ENCODE measurements around the gene KRT24. TPM values are rescaled to one million over a fixed set of nuclear protein-coding genes. Genes with fewer than 3 reads are reported as not detected.

The KRT24 gene
- total RNA-seq, 4 donors from 2014 or later = not detected

- no peaks in the 10 kb centered on the region for H3K9me3 ChIP-seq
- no peaks in the 10 kb centered on the region for H3K4me1 ChIP-seq
- H3K27ac ChIP-seq = no peak overlapping the region
- TF ChIP-seq POLR2A (IDR thresholded peaks at IDR 0.05) (no peak), CTCF (IDR thresholded peaks at IDR 0.05 in 4 of 5, conservative IDR thresholded peaks at IDR 0.05 in 1 of 5) (no peak)
- no peaks in the 10 kb centered on the region for H3K36me3 ChIP-seq
- H3K27me3 ChIP-seq = peaks cover 0 to 4% (median 0%) of the 10 kb centered on the region in 3 donors
- no peak for ATAC-seq
- DNase-seq = no peak
- intact Hi-C loops (cut with DNase I; ENCODE audit: low total_unique reads) (no loop called here), in situ Hi-C loops (cut with MboI; ENCODE audit: low sequenced_read_pairs in 4 of 4) (no loop called here)
- H3K4me3 ChIP-seq = no peak overlapping the region
Observed at GRCh38 chr17:40717776-40718175, 14.2 kb upstream of the KRT24 start.

DNA sequence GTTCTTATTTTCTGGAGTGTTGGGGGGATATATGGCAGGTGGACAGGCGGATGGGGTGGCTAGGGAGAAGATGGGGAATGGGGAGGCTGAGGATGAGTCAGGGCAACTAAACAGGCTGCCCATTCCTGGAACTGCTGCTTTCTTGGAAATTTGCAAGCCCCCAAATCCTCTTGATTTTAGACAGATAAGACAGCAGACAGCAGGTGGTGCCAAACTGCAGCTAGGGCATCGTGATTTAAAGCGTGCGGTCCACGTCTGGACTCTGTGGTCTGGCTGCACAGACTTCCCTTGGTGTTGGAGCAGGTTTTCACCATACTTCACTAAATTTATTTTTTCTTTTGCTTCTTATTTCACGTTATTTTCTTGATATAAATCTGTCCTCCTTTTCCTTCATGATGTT is 10.9 kb upstream of the KRT24 start:
- no peak overlapping the region for H3K4me3 ChIP-seq
- TF ChIP-seq POLR2A (IDR thresholded peaks at IDR 0.05) (no peak), CTCF (IDR thresholded peaks at IDR 0.05 in 4 of 5, conservative IDR thresholded peaks at IDR 0.05 in 1 of 5) (no peak)
- ATAC-seq (no peak), DNase-seq (no peak)
- in situ Hi-C loops (cut with MboI; ENCODE audit: low sequenced_read_pairs in 4 of 4) (no loop called here), intact Hi-C loops (cut with DNase I; ENCODE audit: low total_unique reads) (no loop called here)
- peaks cover 0 to 4% (median 0%) of the 10 kb centered on the region in 3 donors for H3K27me3 ChIP-seq
- H3K4me1 ChIP-seq = no peaks in the 10 kb centered on the region
- no peaks in the 10 kb centered on the region for H3K9me3 ChIP-seq
- H3K36me3 ChIP-seq = no peaks in the 10 kb centered on the region
- no peak overlapping the region for H3K27ac ChIP-seq

GRCh38 chr17:40707745-40708144 is 4.2 kb upstream of the KRT24 start:
- no peak overlapping the region for H3K4me3 ChIP-seq
- DNase-seq (peak; percentile 6 to 25), ATAC-seq (peak in 1 of 2 donors; percentile 61)
- intact Hi-C loops (cut with DNase I; ENCODE audit: low total_unique reads) = no loop called here
- TF ChIP-seq CTCF (IDR thresholded peaks at IDR 0.05 in 4 of 5, conservative IDR thresholded peaks at IDR 0.05 in 1 of 5) (no peak), POLR2A (IDR thresholded peaks at IDR 0.05) (no peak)
- no peaks in the 10 kb centered on the region for H3K9me3 ChIP-seq
- H3K27ac ChIP-seq = peak overlapping the region; percentile 10 to 47 (median 32)
- H3K4me1 ChIP-seq = no peaks in the 10 kb centered on the region
- H3K36me3 ChIP-seq = no peaks in the 10 kb centered on the region
- H3K27me3 ChIP-seq = peaks cover 0 to 6% (median 3%) of the 10 kb centered on the region in 3 donors
- in situ Hi-C loops (cut with MboI; ENCODE audit: low sequenced_read_pairs in 4 of 4) = no loop called here

DNA sequence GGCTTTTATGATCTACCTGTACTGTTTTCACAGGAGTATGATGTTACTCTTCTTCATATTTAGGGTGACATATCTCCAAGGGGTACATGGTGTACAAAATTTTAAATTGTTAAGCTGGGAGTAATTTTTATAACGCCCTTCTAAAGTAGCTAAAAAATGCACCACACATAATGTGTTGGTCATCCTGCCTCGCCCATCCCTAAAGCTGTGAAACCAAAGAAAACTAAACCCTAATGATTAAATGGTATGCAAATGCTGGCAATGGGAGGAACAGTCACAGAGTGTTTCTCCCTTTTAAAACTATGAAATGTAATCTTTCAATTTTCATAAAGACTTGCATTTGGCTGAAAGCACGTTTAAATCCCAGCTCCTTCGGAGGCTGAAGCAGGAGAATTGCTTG is 2.0 kb upstream of the KRT24 start:
- no peak overlapping the region for H3K27ac ChIP-seq
- H3K36me3 ChIP-seq = no peaks in the 10 kb centered on the region
- in situ Hi-C loops (cut with MboI; ENCODE audit: low sequenced_read_pairs in 4 of 4) (no loop called here), intact Hi-C loops (cut with DNase I; ENCODE audit: low total_unique reads) (no loop called here)
- no peaks in the 10 kb centered on the region for H3K4me1 ChIP-seq
- ATAC-seq (no peak), DNase-seq (no peak)
- H3K27me3 ChIP-seq = peaks cover 0 to 6% (median 3%) of the 10 kb centered on the region in 3 donors
- no peak for TF ChIP-seq CTCF (IDR thresholded peaks at IDR 0.05 in 4 of 5, conservative IDR thresholded peaks at IDR 0.05 in 1 of 5)
- no peaks in the 10 kb centered on the region for H3K9me3 ChIP-seq
- no peak overlapping the region for H3K4me3 ChIP-seq

- DNase-seq = no peak
- Histone ChIP-seq H3K4me1 (no peaks in the 10 kb centered on the region), H3K4me3 (no peak overlapping the region), H3K36me3 (no peaks in the 10 kb centered on the region), H3K27me3 (peaks cover 0 to 10% (median 3%) of the 10 kb centered on the region in 3 donors), H3K27ac (no peak overlapping the region), H3K9me3 (no peaks in the 10 kb centered on the region)
- in situ Hi-C loops (cut with MboI; ENCODE audit: low sequenced_read_pairs in 4 of 4) = no loop called here
- TF ChIP-seq POLR2A (IDR thresholded peaks at IDR 0.05) (no peak), CTCF (IDR thresholded peaks at IDR 0.05 in 4 of 5, conservative IDR thresholded peaks at IDR 0.05 in 1 of 5) (no peak)
- ATAC-seq = no peak
- intact Hi-C loops (cut with DNase I; ENCODE audit: low total_unique reads) = no loop called here
Observed at GRCh38 chr17:40702271-40702670, 1.3 kb downstream of the KRT24 start.
